SHP77 (cell line): ENCODE data around the gene SLC12A1.

Experiments used
- DNase-seq, 2 experiments: peaks; one replicate each; lab custom pipeline; 2025; lab: John Stamatoyannopoulos, UW

Gene SLC12A1

GRCh38 chr15:48205981-48206380, at the start of gene SLC12A1:
TSS of gene SLC12A1 (plus strand) at chr15:48206302. CDS start at chr15:48207720, 1,418 bp downstream.
- DNase-seq, result no peak

- no peak for DNase-seq
These were observed 37.5 kb upstream of the SLC12A1 start for GRCh38 chr15:48168616-48169015.

DNA sequence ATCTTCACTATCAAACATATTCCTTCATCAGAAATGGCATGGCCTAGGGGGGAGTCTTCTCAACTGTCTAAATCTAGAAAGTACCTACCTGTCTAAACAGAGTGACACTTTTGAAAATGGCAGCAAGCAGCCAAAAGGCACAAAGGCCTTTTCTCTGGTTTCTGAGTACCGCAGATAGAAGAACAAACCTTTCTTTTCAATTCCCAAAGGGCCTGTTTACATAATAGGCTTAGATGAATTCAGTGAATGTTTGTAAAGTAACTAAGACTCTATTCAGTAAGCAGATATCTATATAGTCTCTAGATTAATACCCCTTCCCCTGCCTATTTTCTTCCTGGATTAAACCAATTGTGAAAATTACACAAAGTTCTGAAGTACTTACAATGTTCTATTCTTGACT, 35.1 kb upstream of the SLC12A1 start:
- DNase-seq, result no peak

DNA sequence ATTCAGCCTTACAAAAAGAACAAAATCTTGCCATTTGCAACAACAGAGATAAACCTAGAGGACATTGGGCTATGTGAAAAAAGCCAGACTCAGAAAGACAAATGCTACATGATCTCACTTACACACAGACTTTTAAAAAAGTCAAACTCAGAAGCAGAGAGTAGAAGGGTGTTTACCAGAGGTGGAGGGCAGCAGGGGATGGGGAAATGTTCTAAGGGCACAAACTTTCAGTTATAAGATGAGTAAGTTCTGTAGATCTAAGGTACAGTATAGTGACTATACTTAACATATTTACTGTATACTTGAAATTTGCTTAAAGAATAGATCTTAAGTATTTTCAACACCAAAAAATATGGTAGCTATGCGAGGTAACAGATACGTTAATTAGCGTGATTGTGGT, 31.0 kb upstream of the SLC12A1 start:
- no peak for DNase-seq

- no peak for DNase-seq
These were observed 30.0 kb upstream of the SLC12A1 start for GRCh38 chr15:48176112-48176511.

GRCh38 chr15:48176957-48177356, 29.1 kb upstream of the SLC12A1 start:
- DNase-seq, result no peak

DNA sequence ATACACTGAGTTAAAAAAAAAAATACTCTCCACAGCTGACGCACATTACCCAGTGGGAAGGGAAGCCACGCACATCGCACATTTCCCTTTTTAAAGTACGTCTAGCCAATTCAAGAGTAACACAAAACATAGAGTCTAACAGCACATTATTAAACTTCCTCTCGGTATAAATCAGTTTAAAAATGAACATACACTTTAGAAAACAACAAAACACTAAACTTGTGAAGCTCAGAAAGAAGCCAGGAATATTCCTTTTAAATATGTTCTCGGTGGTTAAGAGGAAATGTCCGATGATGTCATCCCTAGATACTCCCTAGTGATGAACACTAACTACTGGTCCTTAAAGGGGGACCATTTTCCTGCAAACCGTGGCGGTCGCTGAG, 28.7 kb upstream of the SLC12A1 start:
- peak; percentile 33 to 46 for DNase-seq

- peak; percentile 82 to 90 for DNase-seq
These were observed 28.1 kb upstream of the SLC12A1 start, which contains the start of gene MYEF2 for GRCh38 chr15:48177766-48178647. TSS of gene MYEF2 (minus strand) at chr15:48178295. CDS start at chr15:48178237, 58 bp downstream.

DNA sequence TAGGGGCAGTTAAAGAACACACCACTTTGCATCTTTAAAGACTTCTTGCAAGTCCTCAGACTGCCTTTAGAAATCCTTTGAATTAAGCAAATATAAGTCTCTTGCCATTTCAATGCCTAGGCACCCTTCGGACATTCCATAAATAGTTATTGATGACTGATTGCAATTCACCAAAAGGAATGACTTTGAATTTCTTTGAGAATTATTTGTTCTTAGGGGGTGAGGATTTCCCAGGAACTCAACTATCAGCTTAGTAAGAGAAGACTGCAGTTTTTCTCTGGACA, 27.5 kb upstream of the SLC12A1 start:
- no peak for DNase-seq

DNA sequence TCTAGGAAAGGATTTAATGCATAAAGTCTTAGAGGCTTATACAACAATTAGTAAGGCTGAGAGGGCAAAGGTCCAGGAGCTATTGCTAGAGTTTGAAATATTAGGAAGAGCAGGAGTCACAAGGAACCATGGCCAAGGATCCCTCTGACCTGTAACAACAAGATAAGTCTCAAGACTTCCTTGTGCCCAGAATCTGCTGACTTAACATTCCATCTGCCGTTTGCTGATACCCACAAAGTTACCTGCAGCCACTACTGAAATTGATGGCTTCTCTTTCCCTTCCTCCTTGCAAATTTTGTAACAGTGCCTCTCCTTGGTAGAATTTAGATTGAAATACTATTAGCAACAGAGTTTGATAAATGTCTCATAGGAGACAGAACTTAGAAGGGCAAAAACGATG, 23.4 kb upstream of the SLC12A1 start:
- no peak for DNase-seq

DNA sequence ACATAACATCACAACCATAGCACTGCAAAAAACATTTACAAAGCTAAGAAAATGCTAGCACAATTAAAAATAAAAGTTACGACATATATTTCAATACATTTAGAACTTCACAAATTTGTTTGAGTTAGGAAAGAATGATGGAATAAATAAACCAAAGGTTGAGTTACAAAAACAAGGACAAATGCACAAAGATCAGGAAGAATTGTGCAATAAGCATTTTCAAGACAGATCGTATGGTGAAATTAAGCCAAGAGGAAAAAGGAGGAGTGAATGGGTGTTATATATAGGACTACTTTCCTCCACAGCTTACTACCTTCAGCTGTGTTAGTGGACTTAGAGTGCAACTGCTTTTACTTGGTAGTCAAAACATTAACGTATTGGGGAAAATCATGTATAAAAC, 20.6 kb upstream of the SLC12A1 start:
- no peak for DNase-seq

- no peak for DNase-seq
These were observed 19.8 kb upstream of the SLC12A1 start for GRCh38 chr15:48186271-48186670.

DNA sequence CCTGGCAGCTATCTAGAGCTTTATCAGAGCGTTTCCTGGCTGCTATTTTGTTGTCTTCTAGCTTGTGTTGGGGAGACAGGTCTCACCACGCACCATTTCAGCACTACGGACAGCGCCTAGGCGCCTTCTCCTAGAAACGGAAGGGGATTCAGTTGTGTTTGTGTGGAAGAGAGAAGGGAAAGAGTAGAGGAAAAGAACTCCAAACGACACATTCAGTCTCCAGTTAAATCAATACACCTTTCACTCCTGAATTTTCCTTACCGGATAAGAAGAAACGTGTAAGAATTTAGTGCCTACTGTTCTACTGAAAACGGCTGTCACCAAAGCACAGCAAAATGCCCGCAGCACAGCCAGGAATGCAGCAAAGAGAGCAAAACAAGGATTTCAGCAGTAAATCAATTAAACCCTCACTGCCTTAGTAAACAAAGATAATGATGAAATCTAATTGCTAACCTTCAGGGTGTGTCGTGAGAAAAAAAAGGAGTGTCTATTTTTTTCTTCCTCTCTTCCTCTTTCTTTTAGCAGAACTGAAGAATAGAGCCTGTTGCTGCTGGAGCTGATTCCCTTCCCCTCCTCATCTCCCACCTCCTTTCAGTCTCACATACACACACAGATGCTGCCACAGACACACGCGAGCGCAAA, 15.0 kb upstream of the SLC12A1 start:
- DNase-seq, result no peak

DNA sequence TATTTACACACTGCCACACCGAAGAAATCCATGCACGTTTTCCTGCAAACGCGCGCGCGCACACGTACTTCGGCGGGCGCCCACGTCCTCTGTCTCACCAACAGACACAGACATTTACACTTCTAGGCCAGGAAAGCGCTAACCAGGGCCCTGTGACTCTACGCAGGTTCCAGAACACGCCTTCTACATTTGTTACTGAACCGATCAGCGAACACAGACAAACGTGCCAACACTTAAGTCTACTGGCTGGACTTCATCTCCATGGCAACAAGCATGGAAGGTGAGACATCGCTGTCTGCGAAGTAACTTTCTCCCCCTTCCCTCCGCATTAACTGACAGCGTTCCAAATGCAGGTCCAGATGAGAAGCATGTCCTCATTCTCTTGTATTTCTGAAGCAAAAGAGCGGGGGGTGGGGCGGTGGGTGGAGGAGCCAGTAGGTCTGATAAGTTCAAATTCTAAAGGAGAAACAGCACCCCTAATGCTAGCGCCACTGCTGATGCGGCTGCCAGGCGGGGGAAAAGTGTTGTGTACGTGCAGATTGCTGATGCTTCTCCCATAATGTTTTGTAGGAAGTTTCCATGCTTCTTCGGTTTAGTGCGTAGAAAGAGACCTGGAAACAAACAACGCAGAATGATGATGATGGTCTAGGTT, 14.4 kb upstream of the SLC12A1 start, which contains the start of gene CTXN2:
Gene CTXN2 (plus strand): TSS at position 92 of the 652 bp plus-strand sequence. CDS start 9,636 bp downstream, outside the sequence.
- peak; percentile 54 to 75 for DNase-seq

GRCh38 chr15:48202068-48202467, 4.0 kb upstream of the SLC12A1 start:
- no peak for DNase-seq

DNA sequence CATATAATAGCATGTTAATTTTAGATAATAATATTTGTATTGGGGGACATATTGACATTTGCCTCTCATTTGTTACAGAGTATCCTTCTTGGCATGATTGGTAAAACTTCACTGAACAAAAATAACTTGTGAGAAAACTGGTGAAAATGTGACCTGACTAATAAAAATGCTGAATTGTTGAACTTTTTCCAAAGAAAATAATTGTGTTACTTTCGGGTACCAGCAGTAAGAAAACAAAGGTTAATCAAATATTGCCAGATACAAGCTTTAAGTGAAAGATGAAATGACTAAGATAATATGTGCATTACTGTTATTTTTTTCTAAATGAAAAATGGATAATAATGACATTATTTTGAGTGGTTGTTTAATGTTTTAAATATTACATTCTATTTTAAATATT, 15.2 kb downstream of the SLC12A1 start:
- no peak for DNase-seq

DNA sequence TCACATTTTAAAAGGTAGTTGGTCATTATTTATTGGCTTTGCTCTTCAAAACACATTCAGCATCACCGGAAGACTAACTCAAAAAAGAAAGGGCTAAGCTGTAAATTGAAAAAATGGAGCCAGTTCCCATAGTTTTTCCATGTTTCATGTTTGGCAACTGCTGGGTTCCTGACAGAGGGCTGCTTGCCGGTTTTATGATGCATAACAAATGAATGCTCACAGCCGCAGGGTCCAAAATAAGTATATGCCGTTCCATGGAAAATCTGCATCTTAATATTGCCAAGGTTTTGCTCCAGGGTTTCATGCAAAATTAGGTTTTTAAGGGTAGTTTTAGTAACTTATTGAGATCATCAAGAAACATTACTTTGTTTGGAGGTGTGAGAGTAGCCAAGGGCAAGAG, 15.8 kb downstream of the SLC12A1 start:
- no peak for DNase-seq

DNA sequence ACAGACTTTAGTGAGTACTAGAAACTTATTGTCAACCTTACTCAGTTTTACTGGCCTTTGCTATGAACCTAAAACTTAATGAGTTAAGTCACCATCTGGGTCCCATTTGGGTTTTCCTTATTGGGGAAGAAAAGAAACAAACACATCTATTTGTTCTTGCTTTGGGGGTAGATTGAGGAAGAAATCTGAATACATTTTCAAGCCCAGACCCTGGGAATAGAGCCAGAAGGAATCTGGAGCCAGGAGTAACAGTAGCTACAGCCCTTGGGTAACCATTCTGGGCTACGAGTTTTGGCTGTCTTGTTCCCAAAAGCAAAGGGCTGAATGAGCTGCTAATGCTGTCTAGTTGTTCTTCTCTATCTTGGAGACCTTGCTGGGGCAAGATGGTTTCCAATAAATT, 16.5 kb downstream of the SLC12A1 start:
- no peak for DNase-seq

GRCh38 chr15:48225771-48226170, 19.7 kb downstream of the SLC12A1 start:
- DNase-seq, result no peak

GRCh38 chr15:48230498-48230897, 24.4 kb downstream of the SLC12A1 start:
- DNase-seq, result no peak

DNA sequence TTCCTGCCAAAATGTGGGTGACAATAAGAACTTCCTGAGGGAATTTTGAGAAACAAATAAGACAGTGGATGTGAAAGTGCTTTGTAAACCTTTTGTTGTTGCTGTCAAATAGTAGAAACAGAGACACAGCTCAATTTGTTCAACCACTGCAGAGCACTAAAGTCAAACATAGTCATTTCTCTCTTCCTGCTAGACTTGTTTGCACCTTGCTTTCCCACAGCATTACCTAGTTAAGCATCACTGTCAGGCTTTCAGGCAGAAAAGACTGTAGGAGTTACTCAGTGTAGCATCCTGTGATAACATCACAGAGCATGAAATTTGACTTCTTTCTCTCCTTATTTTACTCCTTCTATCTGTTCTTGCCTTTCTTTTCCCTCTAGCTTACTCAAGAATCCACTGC, 27.1 kb downstream of the SLC12A1 start:
- DNase-seq, result no peak

DNA sequence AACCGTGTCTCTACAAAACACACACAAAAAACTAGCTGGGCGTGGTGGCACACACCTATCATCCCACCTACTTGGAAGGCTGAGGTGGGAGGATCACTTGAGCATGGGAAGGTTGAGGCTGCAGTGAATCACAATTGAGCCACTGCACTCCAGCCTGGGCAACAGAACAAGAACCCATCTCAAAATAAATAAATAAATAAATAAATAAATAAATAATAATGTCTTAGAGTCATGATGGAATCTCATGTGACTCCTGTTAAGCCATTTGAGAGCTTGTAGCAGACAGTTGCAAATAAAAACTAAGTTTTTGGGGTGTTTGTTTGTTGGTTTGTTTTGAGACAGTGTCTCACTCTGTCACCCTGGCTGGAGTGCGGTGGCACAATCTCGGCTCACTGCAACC, 33.2 kb downstream of the SLC12A1 start:
- DNase-seq, result no peak

DNA sequence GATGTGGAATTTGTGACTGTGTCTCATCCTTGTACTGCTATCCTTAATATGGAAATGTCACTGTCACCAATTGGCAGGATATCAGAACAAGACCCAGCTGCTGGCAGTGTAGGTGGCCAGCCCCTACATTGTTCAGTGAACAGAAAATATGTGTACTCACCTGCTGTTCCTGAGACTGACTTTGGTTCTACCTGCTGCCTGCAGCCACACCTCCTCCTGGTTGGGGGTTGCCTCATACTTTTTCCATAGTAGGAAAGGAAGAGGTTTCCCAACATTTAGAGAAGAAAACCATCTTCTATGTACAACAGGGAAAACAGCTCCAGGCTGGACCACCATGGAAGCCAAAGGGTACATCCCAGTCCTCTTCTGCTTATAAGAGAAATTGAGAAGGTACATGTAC, 35.9 kb downstream of the SLC12A1 start:
- no peak for DNase-seq
